ENCODE measurements around the gene IVD. TPM values are rescaled to one million over a fixed set of nuclear protein-coding genes. Genes with fewer than 3 reads are reported as not detected.

Gene IVD
- total and polyA plus RNA-seq, 4 donors, result 40.3 to 156 (median 94.4) TPM

DNA sequence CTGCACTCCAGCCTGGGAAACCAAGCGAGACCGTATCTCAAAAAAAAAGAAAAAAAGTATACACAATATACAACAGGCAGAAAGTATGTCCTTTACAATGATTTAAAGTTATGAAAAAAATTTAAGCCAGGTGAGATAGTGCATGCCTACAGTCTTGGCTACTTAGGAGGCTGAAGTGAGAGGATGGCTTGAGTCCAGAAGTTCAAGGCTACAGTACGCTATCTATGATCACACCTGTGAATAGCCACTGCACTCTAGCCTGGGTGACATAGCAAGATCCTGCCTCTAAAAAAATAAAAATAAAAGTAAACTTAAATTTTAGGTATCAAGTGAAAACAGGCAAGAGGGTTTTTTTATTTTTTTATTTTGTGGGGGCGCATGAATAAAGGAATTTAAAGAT lies 26.2 kb upstream of the IVD start:
- Histone ChIP-seq H3K27ac (ENCODE audit: low read depth in 1 of 2, low read length in 2 of 2) (no peak overlapping the region), H3K36me3 (ENCODE audit: control insufficient read depth in 4 of 4, insufficient read depth in 3 of 4, low read depth in 1 of 4, low read length in 3 of 4) (no peaks in the 10 kb centered on the region), H3K4me3 (ENCODE audit: low read depth in 1 of 3, low read length in 3 of 3) (no peak overlapping the region), H3K9ac (ENCODE audit: low read depth in 1 of 2, low read length in 2 of 2) (no peak overlapping the region), H3K9me3 (ENCODE audit: control insufficient read depth in 4 of 4, low read length in 3 of 4) (no peaks in the 10 kb centered on the region), H3K4me1 (ENCODE audit: control insufficient read depth in 4 of 4, insufficient read depth in 4 of 4, low read length in 3 of 4) (peaks cover 6 to 23% (median 20%) of the 10 kb centered on the region in 4 donors), H3K27me3 (ENCODE audit: control insufficient read depth in 4 of 4, insufficient read depth in 4 of 4, low read length in 3 of 4) (no peaks in the 10 kb centered on the region)
- 85% methylated on average over 4 of the region's 4 CpGs for WGBS
- no peak for DNase-seq (ENCODE audit: low spot score)
- TF ChIP-seq FOXA2 (IDR thresholded peaks at IDR 0.05), result no peak
- TF ChIP-seq, protein P1, sequence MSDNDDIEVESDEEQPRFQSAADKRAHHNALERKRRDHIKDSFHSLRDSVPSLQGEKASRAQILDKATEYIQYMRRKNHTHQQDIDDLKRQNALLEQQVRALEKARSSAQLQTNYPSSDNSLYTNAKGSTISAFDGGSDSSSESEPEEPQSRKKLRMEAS (IDR thresholded peaks at IDR 0.05), result no peak
- no peak for TF ChIP-seq RAD21 (IDR thresholded peaks at IDR 0.05)
- no peak for TF ChIP-seq FOXA1 (IDR thresholded peaks at IDR 0.05)
- no peak for TF ChIP-seq JUND (IDR thresholded peaks at IDR 0.05)
- no peak for TF ChIP-seq YY1 (IDR thresholded peaks at IDR 0.05)
- TF ChIP-seq, protein P2, sequence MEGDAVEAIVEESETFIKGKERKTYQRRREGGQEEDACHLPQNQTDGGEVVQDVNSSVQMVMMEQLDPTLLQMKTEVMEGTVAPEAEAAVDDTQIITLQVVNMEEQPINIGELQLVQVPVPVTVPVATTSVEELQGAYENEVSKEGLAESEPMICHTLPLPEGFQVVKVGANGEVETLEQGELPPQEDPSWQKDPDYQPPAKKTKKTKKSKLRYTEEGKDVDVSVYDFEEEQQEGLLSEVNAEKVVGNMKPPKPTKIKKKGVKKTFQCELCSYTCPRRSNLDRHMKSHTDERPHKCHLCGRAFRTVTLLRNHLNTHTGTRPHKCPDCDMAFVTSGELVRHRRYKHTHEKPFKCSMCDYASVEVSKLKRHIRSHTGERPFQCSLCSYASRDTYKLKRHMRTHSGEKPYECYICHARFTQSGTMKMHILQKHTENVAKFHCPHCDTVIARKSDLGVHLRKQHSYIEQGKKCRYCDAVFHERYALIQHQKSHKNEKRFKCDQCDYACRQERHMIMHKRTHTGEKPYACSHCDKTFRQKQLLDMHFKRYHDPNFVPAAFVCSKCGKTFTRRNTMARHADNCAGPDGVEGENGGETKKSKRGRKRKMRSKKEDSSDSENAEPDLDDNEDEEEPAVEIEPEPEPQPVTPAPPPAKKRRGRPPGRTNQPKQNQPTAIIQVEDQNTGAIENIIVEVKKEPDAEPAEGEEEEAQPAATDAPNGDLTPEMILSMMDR (IDR thresholded peaks at IDR 0.05; ENCODE audit: low read depth, low read length, missing input control), result no peak
- TF ChIP-seq HNF4G (IDR thresholded peaks at IDR 0.05), result no peak
- no peak for TF ChIP-seq RXRA (IDR thresholded peaks at IDR 0.05)
- TF ChIP-seq HNF4A (conservative IDR thresholded peaks at IDR 0.05), result no peak
- TF ChIP-seq GABPA (IDR thresholded peaks at IDR 0.05 in 1 of 2, conservative IDR thresholded peaks at IDR 0.05 in 1 of 2), result no peak
- TF ChIP-seq EGR1 (IDR thresholded peaks at IDR 0.05; ENCODE audit: low read depth in 2 of 2), result no peak
- TF ChIP-seq SP1 (IDR thresholded peaks at IDR 0.05), result no peak
- no peak for TF ChIP-seq NR2F2 (IDR thresholded peaks at IDR 0.05)
- TF ChIP-seq TAF1 (conservative IDR thresholded peaks at IDR 0.05), result no peak
- TF ChIP-seq, protein P3, sequence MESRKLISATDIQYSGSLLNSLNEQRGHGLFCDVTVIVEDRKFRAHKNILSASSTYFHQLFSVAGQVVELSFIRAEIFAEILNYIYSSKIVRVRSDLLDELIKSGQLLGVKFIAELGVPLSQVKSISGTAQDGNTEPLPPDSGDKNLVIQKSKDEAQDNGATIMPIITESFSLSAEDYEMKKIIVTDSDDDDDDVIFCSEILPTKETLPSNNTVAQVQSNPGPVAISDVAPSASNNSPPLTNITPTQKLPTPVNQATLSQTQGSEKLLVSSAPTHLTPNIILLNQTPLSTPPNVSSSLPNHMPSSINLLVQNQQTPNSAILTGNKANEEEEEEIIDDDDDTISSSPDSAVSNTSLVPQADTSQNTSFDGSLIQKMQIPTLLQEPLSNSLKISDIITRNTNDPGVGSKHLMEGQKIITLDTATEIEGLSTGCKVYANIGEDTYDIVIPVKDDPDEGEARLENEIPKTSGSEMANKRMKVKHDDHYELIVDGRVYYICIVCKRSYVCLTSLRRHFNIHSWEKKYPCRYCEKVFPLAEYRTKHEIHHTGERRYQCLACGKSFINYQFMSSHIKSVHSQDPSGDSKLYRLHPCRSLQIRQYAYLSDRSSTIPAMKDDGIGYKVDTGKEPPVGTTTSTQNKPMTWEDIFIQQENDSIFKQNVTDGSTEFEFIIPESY (IDR thresholded peaks at IDR 0.05), result no peak
- TF ChIP-seq, protein P4, sequence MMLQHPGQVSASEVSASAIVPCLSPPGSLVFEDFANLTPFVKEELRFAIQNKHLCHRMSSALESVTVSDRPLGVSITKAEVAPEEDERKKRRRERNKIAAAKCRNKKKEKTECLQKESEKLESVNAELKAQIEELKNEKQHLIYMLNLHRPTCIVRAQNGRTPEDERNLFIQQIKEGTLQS (IDR thresholded peaks at IDR 0.05), result no peak

DNA sequence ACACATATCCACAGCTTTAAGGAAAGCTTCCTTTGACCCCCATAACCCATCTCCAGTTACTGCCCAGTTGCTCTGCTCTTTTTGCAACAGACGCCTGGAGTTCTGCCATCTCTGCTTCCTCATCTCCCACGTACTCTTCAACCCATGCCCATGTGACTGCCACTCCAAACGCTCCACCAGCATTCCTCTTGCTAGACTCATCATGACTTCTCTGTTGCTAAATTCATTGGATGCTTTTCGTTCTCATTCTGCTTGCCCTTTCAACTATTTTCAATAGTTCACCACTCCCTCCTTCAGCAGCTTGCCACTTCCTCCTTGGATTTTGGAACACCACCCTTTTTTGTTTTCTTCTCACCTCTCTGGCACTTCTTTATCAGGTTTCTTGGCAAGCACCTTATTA lies 25.7 kb upstream of the IVD start:
- H3K36me3 ChIP-seq (ENCODE audit: control insufficient read depth in 4 of 4, insufficient read depth in 3 of 4, low read depth in 1 of 4, low read length in 3 of 4), result no peaks in the 10 kb centered on the region
- TF ChIP-seq JUND (IDR thresholded peaks at IDR 0.05), result no peak
- TF ChIP-seq EGR1 (IDR thresholded peaks at IDR 0.05; ENCODE audit: low read depth in 2 of 2), result peak in 1 of 2 donors; percentile 11
- TF ChIP-seq RAD21 (IDR thresholded peaks at IDR 0.05), result no peak
- TF ChIP-seq YY1 (IDR thresholded peaks at IDR 0.05), result peak; percentile 56
- peak in 1 of 2 donors; percentile 61 for TF ChIP-seq RXRA (IDR thresholded peaks at IDR 0.05)
- TF ChIP-seq HNF4A (conservative IDR thresholded peaks at IDR 0.05), result peak in 1 of 2 donors; percentile 52
- H3K9me3 ChIP-seq (ENCODE audit: control insufficient read depth in 4 of 4, low read length in 3 of 4), result no peaks in the 10 kb centered on the region
- no peak for DNase-seq (ENCODE audit: low spot score)
- H3K9ac ChIP-seq (ENCODE audit: low read depth in 1 of 2, low read length in 2 of 2), result no peak overlapping the region
- H3K27me3 ChIP-seq (ENCODE audit: control insufficient read depth in 4 of 4, insufficient read depth in 4 of 4, low read length in 3 of 4), result no peaks in the 10 kb centered on the region
- no peak overlapping the region for H3K4me3 ChIP-seq (ENCODE audit: low read depth in 1 of 3, low read length in 3 of 3)
- peak overlapping the region in 1 of 2 donors; percentile 34 for H3K27ac ChIP-seq (ENCODE audit: low read depth in 1 of 2, low read length in 2 of 2)
- peaks cover 6 to 23% (median 20%) of the 10 kb centered on the region in 4 donors for H3K4me1 ChIP-seq (ENCODE audit: control insufficient read depth in 4 of 4, insufficient read depth in 4 of 4, low read length in 3 of 4)
- 17% methylated on average over 4 of the region's 4 CpGs for WGBS

Data from liver (tissue), 9 donors.